GM21825 (cell line): ENCODE data around the gene PLA2G4E.

Experiments used
- ATAC-seq: cut with Tn5 transposase; IDR thresholded peaks from one replicate; pipeline ENCODE4 v1.9.1; 2021; ENCODE audit warnings: mild to moderate bottlenecking, moderate library complexity; ENCODE audit not compliant: unreplicated experiment

The PLA2G4E gene

GRCh38 chr15:41939986-41940385 lies 80.9 kb downstream of the PLA2G4E start:
- no peak for ATAC-seq

DNA sequence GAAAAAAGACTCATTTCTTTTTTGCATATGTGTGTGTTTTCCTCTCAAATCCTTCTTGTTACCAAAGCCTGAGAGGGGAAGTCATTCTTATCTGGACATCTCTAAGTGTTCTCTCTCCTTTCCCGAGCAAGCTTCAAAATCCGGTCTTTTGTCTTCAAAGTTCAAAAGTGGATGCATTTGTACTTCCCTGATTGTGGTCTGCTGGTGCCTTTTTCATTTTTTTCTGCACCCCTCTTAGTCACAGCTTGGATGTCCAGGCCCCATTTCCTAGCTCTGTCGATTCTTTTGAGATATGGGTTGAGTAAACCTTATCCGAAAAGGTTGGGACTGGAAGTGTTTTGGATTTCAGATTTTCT lies 83.3 kb downstream of the PLA2G4E start:
- ATAC-seq, result no peak

GRCh38 chr15:41936649-41937567 lies 83.9 kb downstream of the PLA2G4E start:
- peak; percentile 47 for ATAC-seq

- no peak for ATAC-seq
These were observed 84.7 kb downstream of the PLA2G4E start for GRCh38 chr15:41936155-41936554.

DNA sequence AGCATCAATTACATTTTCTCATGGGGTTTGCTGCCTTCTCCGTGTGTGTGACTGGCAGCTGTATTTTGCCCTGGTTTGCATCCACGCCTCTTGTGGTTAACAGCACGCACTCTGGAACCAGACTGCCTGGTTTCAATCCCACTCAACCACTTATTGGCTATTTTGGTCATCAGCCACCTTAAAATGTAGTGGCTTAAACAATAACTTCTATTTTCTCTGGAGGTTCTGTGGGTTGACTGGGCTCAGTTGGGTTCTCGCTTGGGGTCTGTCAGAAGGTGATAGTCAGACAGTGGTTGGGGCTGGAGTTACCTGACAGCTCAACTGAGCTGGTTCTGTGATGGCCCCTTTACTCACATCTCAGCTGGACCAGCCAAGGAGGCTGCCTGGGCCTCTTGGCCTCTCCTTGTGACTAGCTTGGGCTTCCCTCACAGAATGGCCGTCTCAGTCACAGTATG lies 85.2 kb downstream of the PLA2G4E start:
- peak; percentile 43 for ATAC-seq

DNA sequence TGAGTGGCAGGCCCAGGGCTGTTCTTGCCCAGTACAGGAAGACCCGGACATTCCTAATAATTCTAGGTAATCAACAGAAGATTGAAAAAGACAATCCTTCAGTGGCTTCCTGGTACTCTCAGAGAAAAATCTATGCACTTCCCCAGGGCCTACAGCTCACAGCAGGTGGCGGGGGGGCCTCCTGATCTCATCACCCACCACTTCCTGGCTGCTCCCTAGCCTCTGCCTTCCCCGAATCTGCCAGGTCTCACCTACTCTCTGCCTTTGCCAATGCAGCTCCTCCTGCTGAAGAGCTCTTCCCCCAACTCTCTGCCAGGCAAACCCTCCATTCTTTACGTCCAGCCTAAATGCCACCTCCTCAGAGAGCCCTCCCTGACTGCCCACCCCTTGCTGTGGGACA lies 86.0 kb downstream of the PLA2G4E start:
- ATAC-seq, result no peak

DNA sequence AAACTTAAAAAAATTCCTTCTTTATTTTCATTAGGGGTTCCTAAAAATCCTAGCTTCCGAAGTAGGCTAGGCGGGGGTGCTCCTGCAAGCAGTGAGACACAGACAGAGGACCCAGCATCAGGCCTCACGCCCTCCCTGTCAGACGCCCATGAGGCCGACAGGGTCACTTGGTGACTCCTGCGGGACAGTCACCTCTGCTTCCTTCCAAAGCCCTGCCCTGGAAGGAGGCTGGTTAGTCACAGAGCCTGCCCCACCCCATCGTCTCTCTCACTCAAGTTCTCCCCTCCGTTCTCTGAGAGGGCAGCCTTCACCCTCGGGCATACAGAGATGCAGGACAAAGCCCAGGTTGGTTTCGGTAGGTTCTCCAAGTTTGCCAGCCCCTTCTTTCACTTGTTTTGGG lies 87.1 kb downstream of the PLA2G4E start:
- no peak for ATAC-seq

GRCh38 chr15:41933326-41933725 lies 87.5 kb downstream of the PLA2G4E start:
- ATAC-seq, result no peak

DNA sequence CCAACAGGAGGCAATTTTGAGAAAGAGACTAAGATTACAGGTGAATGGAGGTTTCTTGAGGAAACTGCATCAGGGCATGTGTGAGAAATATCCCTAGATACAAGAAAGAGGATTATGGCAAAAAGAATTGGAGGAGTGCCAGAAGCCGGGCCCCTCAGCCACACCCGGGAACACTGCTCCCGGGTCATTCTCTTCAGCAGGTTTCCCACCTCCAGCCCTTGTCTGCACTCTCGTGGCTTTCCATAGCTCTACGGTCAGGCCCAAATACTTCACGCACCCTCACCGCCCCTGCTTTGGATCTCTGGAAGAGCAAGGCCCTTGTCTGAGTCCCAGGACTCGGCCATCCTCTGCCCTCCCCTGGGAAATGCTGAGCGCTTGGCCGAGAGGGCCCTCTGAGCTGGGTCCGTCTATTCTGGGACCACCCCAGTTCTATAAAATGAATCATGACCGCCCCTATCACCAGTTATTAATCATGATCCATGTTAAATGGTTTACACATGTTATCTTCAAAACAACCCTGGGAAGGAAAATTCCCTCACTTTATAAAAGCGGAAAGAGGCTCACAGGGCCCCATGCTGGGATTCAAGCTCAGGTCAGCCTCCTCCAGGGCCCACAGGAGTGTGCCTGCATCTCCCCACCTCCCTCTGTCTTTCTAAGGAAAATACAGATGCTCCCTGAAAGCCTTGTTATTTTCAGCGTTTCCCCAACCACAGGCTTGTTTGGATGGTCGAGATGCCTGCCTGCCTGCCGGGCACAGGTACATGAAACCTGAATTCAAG lies 88.1 kb downstream of the PLA2G4E start:
- ATAC-seq, result no peak

DNA sequence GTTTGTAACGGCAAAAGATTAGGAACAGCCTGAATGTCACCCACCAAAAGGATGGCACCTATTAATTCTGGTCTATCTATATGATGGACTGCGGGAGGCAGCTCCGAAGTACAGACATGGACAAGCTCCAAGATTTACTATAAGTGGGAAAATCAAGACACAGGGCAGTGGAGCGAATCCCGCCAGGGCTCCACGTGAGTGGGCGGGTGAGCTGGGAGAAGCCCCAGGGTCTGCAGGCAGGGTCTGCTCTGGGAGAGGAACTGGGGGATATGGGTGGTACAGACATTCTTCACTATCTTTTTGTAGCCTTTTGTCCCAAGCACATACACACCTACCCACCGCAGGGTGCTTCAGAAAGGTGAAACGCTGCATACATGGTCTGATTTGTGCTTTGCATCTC lies 88.7 kb downstream of the PLA2G4E start:
- no peak for ATAC-seq
